ENCODE measurements around the gene OOSP2. TPM values are rescaled to one million over a fixed set of nuclear protein-coding genes. Genes with fewer than 3 reads are reported as not detected.

Gene OOSP2
- total and polyA plus RNA-seq, 2 of the 13 experiments (the other 11 are each of a cell fraction or from before 2014, with no cell fraction given) = not detected

Other genes with a start within 250 kb of the OOSP2 start
- gene MRPL16, start 229.6 kb upstream of the OOSP2 start, total RNA-seq (2016; rRNA removed; fragmentation: Illumina TruSeq; extraction: Trizol) = 62.6 and 77.8 TPM in 2 replicates
- 40.3 and 45.3 TPM in 2 replicates for gene MRPL16, start 229.6 kb upstream of the OOSP2 start, polyA plus RNA-seq (2011; rRNA removed)
- not detected in 2 replicates for gene CBLIF, start 194.9 kb upstream of the OOSP2 start, total RNA-seq (2016; rRNA removed; fragmentation: Illumina TruSeq; extraction: Trizol)
- gene CBLIF, start 194.9 kb upstream of the OOSP2 start, polyA plus RNA-seq (2011; rRNA removed) = not detected in 2 replicates
- gene TCN1, start 173.9 kb upstream of the OOSP2 start, total RNA-seq (2016; rRNA removed; fragmentation: Illumina TruSeq; extraction: Trizol) = not detected in 2 replicates
- gene TCN1, start 173.9 kb upstream of the OOSP2 start, polyA plus RNA-seq (2011; rRNA removed) = 0.05 TPM in 1 of 2 replicates, not detected in the other
- gene OOSP3, start 161.6 kb upstream of the OOSP2 start, total RNA-seq (2016; rRNA removed; fragmentation: Illumina TruSeq; extraction: Trizol) = not detected in 2 replicates
- not detected in 2 replicates for gene OOSP3, start 161.6 kb upstream of the OOSP2 start, polyA plus RNA-seq (2011; rRNA removed)
- gene OOSP1, start 102.0 kb upstream of the OOSP2 start, total RNA-seq (2016; rRNA removed; fragmentation: Illumina TruSeq; extraction: Trizol) = not detected in 2 replicates
- gene OOSP1, start 102.0 kb upstream of the OOSP2 start, polyA plus RNA-seq (2011; rRNA removed) = not detected in 2 replicates
- not detected in 2 replicates for gene OOSP4A, start 76.4 kb upstream of the OOSP2 start, total RNA-seq (2016; rRNA removed; fragmentation: Illumina TruSeq; extraction: Trizol)
- gene OOSP4A, start 76.4 kb upstream of the OOSP2 start, polyA plus RNA-seq (2011; rRNA removed) = not detected in 2 replicates
- gene OOSP4B, start 23.2 kb upstream of the OOSP2 start, total RNA-seq (2016; rRNA removed; fragmentation: Illumina TruSeq; extraction: Trizol) = not detected in 2 replicates
- gene OOSP4B, start 23.2 kb upstream of the OOSP2 start, polyA plus RNA-seq (2011; rRNA removed) = not detected in 2 replicates
- not detected in 2 replicates for gene MS4A3, start 16.3 kb downstream of the OOSP2 start, total RNA-seq (2016; rRNA removed; fragmentation: Illumina TruSeq; extraction: Trizol)
- gene MS4A3, start 16.3 kb downstream of the OOSP2 start, polyA plus RNA-seq (2011; rRNA removed) = not detected in 2 replicates
- not detected in 2 replicates for gene MS4A2, start 48.3 kb downstream of the OOSP2 start, total RNA-seq (2016; rRNA removed; fragmentation: Illumina TruSeq; extraction: Trizol)
- not detected in 2 replicates for gene MS4A2, start 48.3 kb downstream of the OOSP2 start, polyA plus RNA-seq (2011; rRNA removed)
- gene MS4A6A, start 142.7 kb downstream of the OOSP2 start, total RNA-seq (2016; rRNA removed; fragmentation: Illumina TruSeq; extraction: Trizol) = not detected in 2 replicates
- gene MS4A6A, start 142.7 kb downstream of the OOSP2 start, polyA plus RNA-seq (2011; rRNA removed) = not detected in 2 replicates
- not detected in 2 replicates for gene MS4A4E, start 202.7 kb downstream of the OOSP2 start, total RNA-seq (2016; rRNA removed; fragmentation: Illumina TruSeq; extraction: Trizol)
- not detected in 2 replicates for gene MS4A4E, start 202.7 kb downstream of the OOSP2 start, polyA plus RNA-seq (2011; rRNA removed)
- not detected in 2 replicates for gene MS4A4A, start 240.3 kb downstream of the OOSP2 start, total RNA-seq (2016; rRNA removed; fragmentation: Illumina TruSeq; extraction: Trizol)
- not detected in 2 replicates for gene MS4A4A, start 240.3 kb downstream of the OOSP2 start, polyA plus RNA-seq (2011; rRNA removed)

All from HepG2 (cell line).